ENCODE measurements around the gene MRPL39.

The MRPL39 gene

GRCh38 chr21:25564349-25564948 is 42.8 kb downstream of the MRPL39 start:
- DNase-seq (ENCODE audit: low read depth) = no peak
- H3K4me3 ChIP-seq (ENCODE audit: control insufficient read depth, low read depth, low read length) = no peak overlapping the region
- TF ChIP-seq CTCF (IDR thresholded peaks at IDR 0.05; ENCODE audit: control insufficient read depth, insufficient read depth, low read depth, low read length, missing control alignments) = no peak

GRCh38 chr21:25563361-25564116 is 43.7 kb downstream of the MRPL39 start:
- no peak for TF ChIP-seq CTCF (IDR thresholded peaks at IDR 0.05; ENCODE audit: control insufficient read depth, insufficient read depth, low read depth, low read length, missing control alignments)
- no peak for DNase-seq (ENCODE audit: low read depth)
- H3K4me3 ChIP-seq (ENCODE audit: control insufficient read depth, low read depth, low read length) = no peak overlapping the region

DNA sequence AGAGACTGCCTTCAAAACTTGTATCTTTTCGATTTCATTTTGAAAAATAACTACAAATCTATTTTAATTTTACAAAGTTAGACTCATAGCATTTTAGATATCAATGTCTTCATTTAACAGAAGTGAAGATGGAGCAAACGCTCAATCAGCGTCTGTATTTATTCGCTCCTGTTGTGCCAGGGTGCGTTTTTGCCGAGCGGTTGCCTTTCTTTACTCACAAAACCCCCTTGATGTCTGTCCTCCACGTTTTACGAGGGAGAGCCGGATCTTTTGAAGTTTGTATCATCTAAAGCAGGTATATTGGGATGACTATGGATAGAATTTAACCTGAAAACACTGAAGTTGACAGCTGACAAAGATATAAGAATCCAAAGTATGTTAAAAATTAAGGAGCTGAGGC is 44.6 kb downstream of the MRPL39 start:
- H3K4me3 ChIP-seq (ENCODE audit: control insufficient read depth, low read depth, low read length) = peak overlapping the region; percentile 55
- DNase-seq (ENCODE audit: low read depth) = no peak
- no peak for TF ChIP-seq CTCF (IDR thresholded peaks at IDR 0.05; ENCODE audit: control insufficient read depth, insufficient read depth, low read depth, low read length, missing control alignments)

DNA sequence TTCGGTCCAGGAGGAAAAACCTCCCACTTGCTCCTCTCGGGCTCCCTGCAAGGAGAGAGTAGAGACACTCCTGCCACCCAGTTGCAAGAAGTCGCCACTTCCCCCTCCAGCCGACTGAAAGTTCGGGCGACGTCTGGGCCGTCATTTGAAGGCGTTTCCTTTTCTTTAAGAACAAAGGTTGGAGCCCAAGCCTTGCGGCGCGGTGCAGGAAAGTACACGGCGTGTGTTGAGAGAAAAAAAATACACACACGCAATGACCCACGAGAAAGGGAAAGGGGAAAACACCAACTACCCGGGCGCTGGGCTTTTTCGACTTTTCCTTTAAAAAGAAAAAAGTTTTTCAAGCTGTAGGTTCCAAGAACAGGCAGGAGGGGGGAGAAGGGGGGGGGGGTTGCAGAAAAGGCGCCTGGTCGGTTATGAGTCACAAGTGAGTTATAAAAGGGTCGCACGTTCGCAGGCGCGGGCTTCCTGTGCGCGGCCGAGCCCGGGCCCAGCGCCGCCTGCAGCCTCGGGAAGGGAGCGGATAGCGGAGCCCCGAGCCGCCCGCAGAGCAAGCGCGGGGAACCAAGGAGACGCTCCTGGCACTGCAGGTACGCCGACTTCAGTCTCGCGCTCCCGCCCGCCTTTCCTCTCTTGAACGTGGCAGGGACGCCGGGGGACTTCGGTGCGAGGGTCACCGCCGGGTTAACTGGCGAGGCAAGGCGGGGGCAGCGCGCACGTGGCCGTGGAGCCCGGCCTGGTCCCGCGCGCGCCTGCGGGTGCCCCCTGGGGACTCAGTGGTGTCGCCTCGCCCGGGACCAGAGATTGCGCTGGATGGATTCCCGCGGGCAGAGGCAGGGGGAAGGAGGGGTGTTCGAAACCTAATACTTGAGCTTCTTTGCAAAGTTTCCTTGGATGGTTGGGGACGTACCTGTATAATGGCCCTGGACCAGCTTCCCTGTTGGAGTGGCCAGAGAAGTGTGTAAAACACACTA is 45.3 kb downstream of the MRPL39 start:
- peak overlapping the region; percentile 55 for H3K4me3 ChIP-seq (ENCODE audit: control insufficient read depth, low read depth, low read length)
- TF ChIP-seq CTCF (IDR thresholded peaks at IDR 0.05; ENCODE audit: control insufficient read depth, insufficient read depth, low read depth, low read length, missing control alignments) = peak; percentile 33
- DNase-seq (ENCODE audit: low read depth) = no peak

GRCh38 chr21:25560891-25561290 is 46.4 kb downstream of the MRPL39 start:
- no peak for DNase-seq (ENCODE audit: low read depth)
- TF ChIP-seq CTCF (IDR thresholded peaks at IDR 0.05; ENCODE audit: control insufficient read depth, insufficient read depth, low read depth, low read length, missing control alignments) = no peak
- H3K4me3 ChIP-seq (ENCODE audit: control insufficient read depth, low read depth, low read length) = no peak overlapping the region

GRCh38 chr21:25560271-25560685 is 47.0 kb downstream of the MRPL39 start:
- no peak for DNase-seq (ENCODE audit: low read depth)
- no peak overlapping the region for H3K4me3 ChIP-seq (ENCODE audit: control insufficient read depth, low read depth, low read length)
- no peak for TF ChIP-seq CTCF (IDR thresholded peaks at IDR 0.05; ENCODE audit: control insufficient read depth, insufficient read depth, low read depth, low read length, missing control alignments)
